ENCODE measurements around the gene SPOCD1. TPM values are rescaled to one million over a fixed set of nuclear protein-coding genes. Genes with fewer than 3 reads are reported as not detected.

The SPOCD1 gene
- total and polyA plus RNA-seq, 12 donors: 0.09 to 2.4 (median 0.61) TPM

DNA sequence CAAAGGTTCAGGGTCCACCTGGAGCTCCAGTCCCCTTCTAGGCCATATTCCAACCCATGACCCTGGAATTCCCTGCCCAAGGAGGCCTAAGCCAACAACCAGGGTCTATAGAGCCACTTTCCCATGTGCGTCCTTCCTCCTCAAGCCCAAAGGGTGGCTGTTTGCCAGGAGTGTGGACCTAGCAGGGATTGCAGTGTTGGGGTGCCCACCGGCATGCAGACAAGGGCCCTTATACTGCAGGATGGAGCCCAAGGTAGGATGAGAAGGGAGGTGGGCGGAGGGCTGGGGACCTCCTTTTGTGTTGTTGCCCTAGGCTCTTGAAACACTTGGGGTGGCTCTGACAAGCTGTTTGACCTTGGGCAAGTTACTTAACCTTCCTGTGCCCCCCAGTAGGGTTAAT lies 32.0 kb downstream of the SPOCD1 start:
- WGBS, 4 donors: 88 to 100% (median 92%) methylated on average over 1 to 3 of the region's 3 CpGs
- no peaks in the 10 kb centered on the region for H3K36me3 ChIP-seq (replicated peaks in 1 of 2)
- no peak overlapping the region for H3K27ac ChIP-seq
- intact Hi-C loops (cut with DNase I): no loop called here
- no peak for TF ChIP-seq POLR2A (IDR thresholded peaks at IDR 0.05)
- TF ChIP-seq CTCF (IDR thresholded peaks at IDR 0.05): no peak
- H3K4me3 ChIP-seq: no peak overlapping the region
- H3K4me1 ChIP-seq (replicated peaks in 1 of 2): no peaks in the 10 kb centered on the region
- no peaks in the 10 kb centered on the region for H3K27me3 ChIP-seq
- H3K9me3 ChIP-seq (replicated peaks in 1 of 3): no peaks in the 10 kb centered on the region
- DNase-seq: no peak

GRCh38 chr1:31782421-31783410 lies 33.1 kb downstream of the SPOCD1 start:
- intact Hi-C loops (cut with DNase I): no loop called here
- no peaks in the 10 kb centered on the region for H3K4me1 ChIP-seq (replicated peaks in 1 of 2)
- DNase-seq: no peak
- H3K4me3 ChIP-seq: no peak overlapping the region
- 66 to 76% (median 73%) methylated on average over 12 of the region's 12 CpGs for WGBS, 4 donors
- no peaks in the 10 kb centered on the region for H3K9me3 ChIP-seq (replicated peaks in 1 of 3)
- no peaks in the 10 kb centered on the region for H3K36me3 ChIP-seq (replicated peaks in 1 of 2)
- H3K27ac ChIP-seq: peak overlapping the region in 2 of 5 donors; percentile 22 to 59
- TF ChIP-seq CTCF (IDR thresholded peaks at IDR 0.05) (no peak), POLR2A (IDR thresholded peaks at IDR 0.05) (no peak)
- H3K27me3 ChIP-seq: no peaks in the 10 kb centered on the region

DNA sequence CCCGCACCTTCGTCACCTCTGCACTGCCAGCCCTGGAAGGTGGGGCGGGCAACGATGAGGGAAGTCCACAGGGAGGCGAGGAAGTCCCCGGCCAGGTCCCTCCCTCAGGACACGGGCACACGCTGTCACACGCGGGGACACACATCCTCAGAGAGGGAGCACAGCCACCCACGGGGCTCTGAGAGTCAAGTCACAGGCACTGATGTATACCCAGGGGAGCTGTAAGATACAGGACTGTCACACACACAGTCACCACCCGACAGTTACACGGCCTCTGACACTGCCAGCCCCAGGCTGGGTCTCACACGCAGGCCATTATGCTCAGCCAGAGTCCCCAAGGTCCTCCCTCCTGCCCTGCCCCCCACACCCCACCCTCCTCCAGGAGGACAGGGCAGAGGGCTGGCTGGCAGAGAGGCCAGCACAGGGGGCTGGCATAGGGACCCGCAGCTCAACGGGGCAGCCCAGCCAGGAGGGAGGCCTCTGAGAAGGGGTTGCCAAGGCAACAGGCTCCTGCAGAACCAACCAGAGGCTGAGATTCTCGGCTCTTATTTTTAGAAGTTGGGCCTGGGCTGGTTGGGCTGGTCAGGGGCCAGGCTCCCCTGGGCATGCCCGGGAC lies 34.0 kb downstream of the SPOCD1 start:
- Histone ChIP-seq H3K27me3 (no peaks in the 10 kb centered on the region), H3K9me3 (replicated peaks in 1 of 3) (no peaks in the 10 kb centered on the region), H3K4me3 (no peak overlapping the region), H3K36me3 (replicated peaks in 1 of 2) (no peaks in the 10 kb centered on the region), H3K4me1 (replicated peaks in 1 of 2) (no peaks in the 10 kb centered on the region), H3K27ac (peak overlapping the region in 1 of 5 donors; percentile 59)
- peak in 1 of 7 donors; percentile 73 for DNase-seq
- no peak for TF ChIP-seq POLR2A (IDR thresholded peaks at IDR 0.05)
- TF ChIP-seq CTCF (IDR thresholded peaks at IDR 0.05): no peak
- intact Hi-C loops (cut with DNase I): no loop called here
- 39 to 59% (median 56%) methylated on average over 4 to 18 of the region's 18 CpGs for WGBS, 4 donors

GRCh38 chr1:31781138-31781755 lies 34.6 kb downstream of the SPOCD1 start:
- WGBS, 4 donors: 61 to 65% (median 62%) methylated on average over 6 to 7 of the region's 7 CpGs
- no peak overlapping the region for H3K4me3 ChIP-seq
- H3K9me3 ChIP-seq (replicated peaks in 1 of 3): no peaks in the 10 kb centered on the region
- no peaks in the 10 kb centered on the region for H3K36me3 ChIP-seq (replicated peaks in 1 of 2)
- intact Hi-C loops (cut with DNase I): no loop called here
- TF ChIP-seq POLR2A (IDR thresholded peaks at IDR 0.05) (no peak), CTCF (IDR thresholded peaks at IDR 0.05) (no peak)
- H3K27me3 ChIP-seq: no peaks in the 10 kb centered on the region
- peak overlapping the region in 1 of 5 donors; percentile 59 for H3K27ac ChIP-seq
- no peaks in the 10 kb centered on the region for H3K4me1 ChIP-seq (replicated peaks in 1 of 2)
- DNase-seq: no peak

Measured in adrenal gland (tissue), 12 donors.